OCI-LY7 (cell line): ENCODE measurements around the gene IMPDH1. TPM values are rescaled to one million over a fixed set of nuclear protein-coding genes. Genes with fewer than 3 reads are reported as not detected.

Experiments
- BruUV-seq: library from RNA; stranded (reverse); fragments of 400-500 nt; replicated peaks from 2 replicates; lab custom pipeline; 2021; lab: Mats Ljungman, UMichigan
- CTCF ChIA-PET: fragments of 300-600 bp; sonication (Branson Sonifier 250); formaldehyde crosslinking; loops from one replicate; lab custom pipeline; 2022; ENCODE audit warnings: antibody characterized with exemption; ENCODE audit not compliant: unreplicated experiment; lab: Charles Lee
- POLR2A ChIA-PET: fragments of 300-600 bp; sonication (Branson Sonifier 250); formaldehyde crosslinking; loops from one replicate; lab custom pipeline; 2022; ENCODE audit warnings: antibody characterized with exemption; lab: Charles Lee
- DNase-seq: peaks from one replicate; pipeline ENCODE4 v3.0.0-alpha.2; 2015; ENCODE audit warnings: low spot score
- H2AFZ ChIP-seq: fragments of 200-600 bp; sonication (generic), shearing (Covaris generic); 2 replicates; pipeline ENCODE4 v1.6.1; 2014; ENCODE audit warnings: mild to moderate bottlenecking, antibody characterized with exemption, low read length, moderate library complexity
- H3K27ac ChIP-seq: fragments of 200-600 bp; sonication (generic); 2 replicates; pipeline ENCODE4 v1.5.1; 2014; ENCODE audit warnings: mixed run types, low read depth, mild to moderate bottlenecking, moderate library complexity, low read length, inconsistent platforms; ENCODE audit not compliant: poor library complexity, severe bottlenecking
- H3K36me3 ChIP-seq: fragments of 200-600 bp; sonication (generic); 2 replicates; pipeline ENCODE4 v1.6.1; 2014; ENCODE audit warnings: mild to moderate bottlenecking, antibody characterized with exemption, low read length, moderate library complexity, mixed read lengths; ENCODE audit not compliant: insufficient read depth
- H3K4me1 ChIP-seq: fragments of 200-600 bp; sonication (generic); 2 replicates; pipeline ENCODE4 v1.5.1; 2014; ENCODE audit warnings: mild to moderate bottlenecking, low read length; ENCODE audit not compliant: insufficient read depth, poor library complexity, severe bottlenecking
- H3K4me2 ChIP-seq: fragments of 200-600 bp; sonication (generic); 2 replicates; pipeline ENCODE4 v1.6.1; 2014; ENCODE audit warnings: mild to moderate bottlenecking, low read length
- H3K4me3 ChIP-seq: fragments of 200-600 bp; sonication (generic); 2 replicates; pipeline ENCODE4 v1.5.1; 2014; ENCODE audit warnings: mild to moderate bottlenecking, low read depth, low read length; ENCODE audit not compliant: poor library complexity, severe bottlenecking
- H3K79me2 ChIP-seq: fragments of 200-600 bp; sonication (generic); 2 replicates; pipeline ENCODE4 v1.6.1; 2016; ENCODE audit warnings: low read depth, mild to moderate bottlenecking, low read length, moderate library complexity, mixed read lengths; ENCODE audit not compliant: insufficient read depth
- H3K9me2 ChIP-seq: fragments of 200-600 bp; sonication (generic); 2 replicates; pipeline ENCODE4 v1.6.1; 2016; ENCODE audit warnings: mild to moderate bottlenecking, low read length, mixed read lengths; ENCODE audit not compliant: insufficient read depth
- H3K9me3 ChIP-seq: fragments of 200-600 bp; sonication (generic); 2 replicates; pipeline ENCODE4 v1.6.1; 2014; ENCODE audit warnings: mild to moderate bottlenecking, mixed run types, low read length, mixed read lengths
- H4K20me1 ChIP-seq: fragments of 200-600 bp; sonication (generic); 2 replicates; pipeline ENCODE4 v1.6.1; 2014; ENCODE audit warnings: mild to moderate bottlenecking, antibody characterized with exemption, low read length, moderate library complexity, mixed read lengths; ENCODE audit not compliant: insufficient read depth
- EZH2phosphoT487 ChIP-seq: fragments of 200-600 bp; sonication (generic); IDR thresholded peaks from 2 replicates; pipeline ENCODE4 v1.6.1; 2018; ENCODE audit warnings: low read depth, borderline replicate concordance, mild to moderate bottlenecking, mixed run types, antibody characterized with exemption, low read length, moderate library complexity, mixed read lengths
- intact Hi-C: fragments of 100-400 bp; cut with micrococcal nuclease; formaldehyde crosslinking; loops from one replicate; pipeline ENCODE4 v1.10.0; 2022; ENCODE audit not compliant: unreplicated experiment
- total RNA-seq, 2 experiments: library from RNA; depleted of rRNA in 1 of 2; stranded (reverse); fragments of >200 nt in 1 of 2; shearing (Covaris generic) in 1 of 2; gene quantifications; 2 replicates each; pipeline ENCODE4 v1.2.3, GENCODE V29; 2014 to 2022
- TF ChIP-seq, protein P1 (sequence below): fragments of 200-600 bp; sonication (generic); conservative IDR thresholded peaks from 2 replicates; pipeline ENCODE4 v1.5.1; 2014; ENCODE audit warnings: mild to moderate bottlenecking, antibody characterized with exemption, low read length, moderate library complexity, mixed read lengths

Gene IMPDH1
- total RNA-seq, 2 experiments from 2014 or later = 26.6 to 50.5 TPM

DNA sequence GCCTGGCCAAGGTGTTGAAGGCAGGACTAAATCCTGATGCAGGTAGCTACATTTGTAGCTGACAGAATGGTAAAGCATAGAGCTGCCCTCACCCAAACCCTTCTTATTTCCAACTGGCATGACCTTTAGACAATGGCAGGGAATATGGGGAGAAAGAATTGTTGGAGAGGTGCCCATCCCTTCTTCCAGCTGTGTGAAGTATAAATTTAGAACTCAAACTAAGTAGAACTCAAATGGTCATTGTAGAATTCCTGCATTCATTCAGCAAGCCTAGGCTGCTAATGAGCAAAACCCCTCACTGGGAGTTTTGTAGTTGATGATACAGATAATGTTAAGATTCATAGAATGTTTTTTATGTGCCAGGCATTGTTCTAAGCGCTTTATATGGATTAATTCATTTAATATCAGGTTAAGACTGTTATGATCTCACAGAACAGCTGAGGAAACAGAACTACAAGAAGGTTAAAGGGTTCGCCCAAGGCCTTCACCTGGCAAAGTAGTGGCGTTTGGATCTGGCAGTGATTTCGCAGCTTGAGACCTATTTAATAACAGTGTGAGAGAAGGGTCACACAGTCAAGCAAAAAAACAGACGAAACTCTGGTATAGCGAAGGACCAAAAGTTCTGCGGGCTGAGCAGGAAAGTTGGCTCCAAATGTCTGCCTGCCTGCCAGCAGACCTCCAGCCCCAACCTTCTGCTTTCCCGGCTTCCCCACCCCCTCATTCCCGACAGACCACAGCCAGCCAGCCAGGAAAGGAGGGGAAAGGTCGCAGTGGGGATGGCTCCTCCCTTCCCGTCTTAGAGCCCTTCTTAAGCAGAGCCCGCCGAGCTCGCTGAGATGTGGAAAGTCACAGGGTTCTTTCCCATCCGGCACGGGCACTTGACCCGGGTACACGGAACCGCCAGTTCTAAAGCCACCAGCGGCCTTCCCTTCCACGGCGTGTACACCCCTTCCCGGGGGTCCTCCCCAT lies 44.3 kb upstream of the IMPDH1 start:
- ChIA-PET POLR2A (interaction anchor here (0.6 to 1.2 kb wide), 5 partner anchors 10 to 107 kb away, joined by 3 to 4 read pairs (median 3); no protein-coding TSS in a partner anchor), CTCF (interaction anchor here (0.7 to 1.0 kb wide), 2 partner anchors 18 to 669 kb away, joined by 3 read pairs; no protein-coding TSS in a partner anchor)
- Histone ChIP-seq H3K4me1 (peaks cover 26% of the 10 kb centered on the region), H4K20me1 (no peaks in the 10 kb centered on the region), H3K9me2 (no peaks in the 10 kb centered on the region), H3K4me2 (no peak overlapping the region), H3K36me3 (peaks cover 22% of the 10 kb centered on the region), H2AFZ (no peak overlapping the region), H3K9me3 (no peaks in the 10 kb centered on the region), H3K79me2 (peaks cover 22% of the 10 kb centered on the region), H3K4me3 (no peak overlapping the region), H3K27ac (no peak overlapping the region)
- TF ChIP-seq, protein P1, sequence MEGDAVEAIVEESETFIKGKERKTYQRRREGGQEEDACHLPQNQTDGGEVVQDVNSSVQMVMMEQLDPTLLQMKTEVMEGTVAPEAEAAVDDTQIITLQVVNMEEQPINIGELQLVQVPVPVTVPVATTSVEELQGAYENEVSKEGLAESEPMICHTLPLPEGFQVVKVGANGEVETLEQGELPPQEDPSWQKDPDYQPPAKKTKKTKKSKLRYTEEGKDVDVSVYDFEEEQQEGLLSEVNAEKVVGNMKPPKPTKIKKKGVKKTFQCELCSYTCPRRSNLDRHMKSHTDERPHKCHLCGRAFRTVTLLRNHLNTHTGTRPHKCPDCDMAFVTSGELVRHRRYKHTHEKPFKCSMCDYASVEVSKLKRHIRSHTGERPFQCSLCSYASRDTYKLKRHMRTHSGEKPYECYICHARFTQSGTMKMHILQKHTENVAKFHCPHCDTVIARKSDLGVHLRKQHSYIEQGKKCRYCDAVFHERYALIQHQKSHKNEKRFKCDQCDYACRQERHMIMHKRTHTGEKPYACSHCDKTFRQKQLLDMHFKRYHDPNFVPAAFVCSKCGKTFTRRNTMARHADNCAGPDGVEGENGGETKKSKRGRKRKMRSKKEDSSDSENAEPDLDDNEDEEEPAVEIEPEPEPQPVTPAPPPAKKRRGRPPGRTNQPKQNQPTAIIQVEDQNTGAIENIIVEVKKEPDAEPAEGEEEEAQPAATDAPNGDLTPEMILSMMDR = no peak
- TF ChIP-seq EZH2phosphoT487 = no peak
- no TSS peak for BruUV-seq
- intact Hi-C loops = no loop called here
- no peak for DNase-seq

DNA sequence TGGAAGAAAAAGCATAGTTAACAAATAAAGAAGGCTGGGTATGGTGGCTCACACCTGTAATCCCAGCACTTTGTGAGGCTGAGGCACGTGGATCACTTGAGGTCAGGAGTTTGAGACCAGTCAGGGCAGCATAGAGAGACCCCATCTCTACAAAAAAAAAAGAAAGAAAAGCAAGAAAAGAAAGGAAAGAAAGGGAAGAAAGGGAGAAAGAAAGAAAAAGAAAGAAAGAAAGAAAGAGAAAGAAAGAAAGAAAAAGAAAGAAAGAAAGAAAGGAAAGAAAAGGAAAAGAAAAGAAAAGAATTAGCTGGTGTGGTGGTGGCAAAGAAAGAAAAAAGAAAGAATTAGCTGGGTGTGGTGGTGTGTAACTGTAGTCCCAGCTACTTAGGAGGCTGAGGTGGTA lies 42.8 kb upstream of the IMPDH1 start:
- DNase-seq = no peak
- H3K79me2 ChIP-seq = peaks cover 18% of the 10 kb centered on the region
- H3K27ac ChIP-seq = no peak overlapping the region
- intact Hi-C loops = no loop called here
- H4K20me1 ChIP-seq = no peaks in the 10 kb centered on the region
- peaks cover 11% of the 10 kb centered on the region for H3K4me1 ChIP-seq
- ChIA-PET CTCF (no interaction called here), POLR2A (interaction anchor here (0.6 kb wide), 1 partner anchor 132 kb away, joined by 3 read pairs; no protein-coding TSS in a partner anchor)
- TF ChIP-seq, protein P1 = no peak
- TF ChIP-seq EZH2phosphoT487 = no peak
- no peak overlapping the region for H2AFZ ChIP-seq
- BruUV-seq = no TSS peak
- H3K4me3 ChIP-seq = no peak overlapping the region
- H3K4me2 ChIP-seq = no peak overlapping the region
- no peaks in the 10 kb centered on the region for H3K9me2 ChIP-seq
- peaks cover 8% of the 10 kb centered on the region for H3K36me3 ChIP-seq
- H3K9me3 ChIP-seq = no peaks in the 10 kb centered on the region
